ENCODE data around the gene CFAP157. TPM values are rescaled to one million over a fixed set of nuclear protein-coding genes. Genes with fewer than 3 reads are reported as not detected.

Gene CFAP157
- 0.13 TPM in 1 of 2 replicates, not detected in the other for total RNA-seq

GRCh38 chr9:127706836-127707241 lies at the start of gene CFAP157:
TSS of gene CFAP157 (plus strand) at chr9:127706988. CDS start at chr9:127707032, 44 bp downstream.

GRCh38 chr9:127715470-127716337 lies 8.9 kb downstream of the CFAP157 start, which contains the start of the genes PTRH1 and TTC16:
TSS of gene PTRH1 (minus strand) at chr9:127715663. CDS start at chr9:127715639, 24 bp downstream.
TSS of gene TTC16 (plus strand) at chr9:127716079. CDS start at chr9:127716146, 67 bp downstream.

GRCh38 chr9:127734747-127735529 lies 28.1 kb downstream of the CFAP157 start, which contains the start of gene TOR2A:
TSS of gene TOR2A (minus strand) at chr9:127735294. CDS start at chr9:127735270, 24 bp downstream.

Other genes starting within 250 kb of the CFAP157 start
- gene STXBP1, start 94.7 kb upstream of the CFAP157 start, total RNA-seq: 20.9 and 35.1 TPM in 2 replicates
- 11.0 and 11.1 TPM in 2 replicates for gene PTRH1, start 8.7 kb downstream of the CFAP157 start, total RNA-seq
- gene TTC16, start 9.1 kb downstream of the CFAP157 start, total RNA-seq: under 0.01 TPM in 1 of 2 replicates, not detected in the other
- 2.5 and 2.9 TPM in 2 replicates for gene TOR2A, start 28.3 kb downstream of the CFAP157 start, total RNA-seq
- gene SH2D3C, start 71.7 kb downstream of the CFAP157 start, total RNA-seq: 0.32 and 0.52 TPM in 2 replicates
- gene CDK9, start 79.0 kb downstream of the CFAP157 start, total RNA-seq: 53.3 and 63.9 TPM in 2 replicates
- 52.8 and 98.8 TPM in 2 replicates for gene FPGS, start 95.9 kb downstream of the CFAP157 start, total RNA-seq
- gene ENG, start 147.7 kb downstream of the CFAP157 start, total RNA-seq: 52.6 and 61.7 TPM in 2 replicates
- 152 and 156 TPM in 2 replicates for gene AK1, start 170.7 kb downstream of the CFAP157 start, total RNA-seq
- gene ST6GALNAC6, start 192.6 kb downstream of the CFAP157 start, total RNA-seq: 81.9 and 89.9 TPM in 2 replicates
- 46.0 and 52.7 TPM in 2 replicates for gene ST6GALNAC4, start 210.1 kb downstream of the CFAP157 start, total RNA-seq
- gene PIP5KL1, start 223.8 kb downstream of the CFAP157 start, total RNA-seq: 3.8 and 3.9 TPM in 2 replicates
- gene DPM2, start 230.9 kb downstream of the CFAP157 start, total RNA-seq: 11.3 and 11.4 TPM in 2 replicates